ENCODE data around the gene USP8.

USP8 gene

DNA sequence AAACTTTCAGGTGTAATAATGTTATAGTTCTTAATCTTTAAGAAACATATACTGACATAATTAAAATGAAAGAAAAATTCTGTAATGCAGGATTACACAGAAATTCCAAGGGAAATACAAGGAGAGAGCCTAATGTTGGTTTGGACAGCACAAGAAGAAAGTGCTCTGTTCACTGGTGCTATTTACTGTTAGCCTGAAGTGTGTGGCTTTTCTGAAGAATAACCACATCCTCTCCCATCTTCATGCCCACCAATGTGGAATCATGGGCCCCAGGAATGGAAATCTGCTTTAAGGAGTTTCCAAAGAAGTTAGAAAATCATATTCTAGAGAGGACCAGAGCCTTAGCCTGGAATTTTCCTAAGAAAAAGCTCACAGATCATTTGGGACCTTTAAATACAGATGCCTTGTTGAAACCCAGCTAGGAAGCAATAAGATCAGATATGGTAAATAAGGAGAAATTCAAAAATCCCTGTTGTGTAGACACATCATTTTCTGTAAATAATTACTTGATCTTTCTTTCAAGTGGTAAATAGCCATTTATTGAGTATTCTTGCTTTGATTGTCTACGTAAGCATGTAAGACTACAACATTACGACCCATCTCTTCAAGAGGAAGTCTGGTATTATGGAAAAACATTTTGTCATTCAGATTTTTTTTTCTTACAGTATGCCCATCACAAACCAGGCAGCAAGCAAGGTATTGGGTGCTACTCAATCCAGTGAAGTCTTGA lies 132.6 kb downstream of the USP8 start:
- TF ChIP-seq GATA2 (IDR thresholded peaks at IDR 0.05; ENCODE audit: low read depth, low read length) (no peak), GATA3 (IDR thresholded peaks at IDR 0.05; ENCODE audit: low read depth, low read length) (no peak)

DNA sequence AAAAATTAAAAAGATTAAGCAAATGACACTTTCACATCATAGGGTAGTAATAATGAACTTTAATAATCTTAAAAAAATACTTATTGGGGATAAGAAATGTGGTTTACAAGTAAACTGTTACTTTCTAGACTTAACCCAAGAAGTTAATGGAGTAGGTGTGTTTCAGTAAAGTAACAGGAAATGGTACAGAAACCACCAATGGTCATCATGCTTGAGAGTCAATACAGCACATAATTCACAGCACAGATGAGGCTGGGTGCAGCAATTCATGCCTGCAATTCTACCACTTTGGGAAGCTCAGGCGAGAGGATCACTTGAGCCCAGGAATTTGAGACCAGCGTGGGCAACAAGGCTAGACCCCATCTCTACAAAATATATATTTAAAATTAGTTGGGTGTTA lies 133.8 kb downstream of the USP8 start:
- TF ChIP-seq GATA3 (IDR thresholded peaks at IDR 0.05; ENCODE audit: low read depth, low read length) (no peak), GATA2 (IDR thresholded peaks at IDR 0.05; ENCODE audit: low read depth, low read length) (no peak)

DNA sequence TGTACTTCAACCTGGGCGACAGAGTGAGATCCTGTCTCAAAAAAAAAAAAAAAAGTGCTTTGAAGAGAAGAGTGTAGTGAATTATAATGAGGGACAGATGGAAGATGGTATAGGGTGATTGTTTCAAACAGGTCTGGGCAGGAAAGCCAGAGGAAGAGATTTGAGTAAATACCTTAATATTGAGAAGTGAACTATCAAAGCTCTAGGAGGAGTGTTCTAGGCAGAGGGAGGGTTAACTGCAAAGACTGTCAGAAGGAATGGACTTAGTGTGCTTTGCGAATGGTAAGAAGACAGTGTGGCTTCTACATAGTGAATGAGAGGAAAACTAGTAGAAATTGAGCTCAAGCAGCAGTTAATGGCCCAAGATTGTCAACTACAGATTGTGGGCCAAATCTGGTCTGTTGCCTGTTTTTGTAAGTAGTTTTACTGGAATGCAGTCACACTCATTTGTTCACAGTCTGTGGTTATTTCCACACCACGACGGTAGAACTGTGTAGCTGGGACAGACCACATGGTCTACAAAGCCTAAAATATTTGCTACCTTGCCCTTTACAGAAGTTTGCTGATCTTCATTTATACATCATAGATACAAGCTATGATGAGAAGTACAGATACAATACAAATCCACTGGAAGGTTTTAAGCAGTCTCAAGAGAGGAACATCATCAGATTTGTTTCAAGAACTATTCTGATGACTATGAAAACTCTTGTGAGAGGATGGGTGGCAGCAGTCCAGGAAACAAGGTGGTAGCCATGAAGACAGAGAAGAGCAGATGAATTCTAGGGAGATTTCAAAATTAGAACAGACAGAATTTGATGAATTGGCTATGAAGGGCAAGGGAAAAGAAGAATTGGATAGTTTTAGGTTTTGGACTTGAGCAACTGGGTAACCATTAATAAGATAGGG lies 138.8 kb downstream of the USP8 start:
- TF ChIP-seq GATA3 (IDR thresholded peaks at IDR 0.05; ENCODE audit: low read depth, low read length) (no peak), GATA2 (IDR thresholded peaks at IDR 0.05; ENCODE audit: low read depth, low read length) (no peak)

DNA sequence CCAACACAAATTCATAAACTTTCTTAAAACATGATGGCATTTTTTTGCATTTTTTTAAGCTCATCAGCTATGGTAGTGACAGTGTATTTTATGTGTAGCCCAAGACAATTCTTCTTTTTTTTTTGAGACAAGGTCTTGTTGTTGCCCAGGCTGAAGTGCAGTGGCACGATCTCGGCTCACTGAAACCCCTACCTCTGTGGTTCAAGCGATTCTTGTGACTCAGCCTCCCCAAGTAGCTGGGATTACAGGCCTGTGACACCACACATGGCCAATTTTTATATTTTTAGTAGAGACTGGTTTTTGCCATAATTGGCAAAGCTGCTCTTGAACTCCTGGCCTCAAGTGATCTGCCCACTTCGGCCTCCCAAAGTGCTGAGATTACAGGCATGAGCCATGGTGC lies 139.6 kb downstream of the USP8 start:
- TF ChIP-seq GATA3 (IDR thresholded peaks at IDR 0.05; ENCODE audit: low read depth, low read length) (no peak), GATA2 (IDR thresholded peaks at IDR 0.05; ENCODE audit: low read depth, low read length) (no peak)

Measured in SH-SY5Y (cell line).